Stimulated activated CD8-positive, alpha-beta memory T cell treated with anti-CD3 and anti-CD28 coated beads, Interleukin-12 subunit alpha, Interleukin-12 subunit beta, amount 100 ng/mL, for 24 hours (primary cell): Measurements from ENCODE around the gene TBC1D5.

Source experiments
- DNase-seq: peaks from one replicate; pipeline ENCODE4 v3.0.0-alpha.2; 2020; ENCODE audit errors: extremely low read depth

TBC1D5 gene

DNA sequence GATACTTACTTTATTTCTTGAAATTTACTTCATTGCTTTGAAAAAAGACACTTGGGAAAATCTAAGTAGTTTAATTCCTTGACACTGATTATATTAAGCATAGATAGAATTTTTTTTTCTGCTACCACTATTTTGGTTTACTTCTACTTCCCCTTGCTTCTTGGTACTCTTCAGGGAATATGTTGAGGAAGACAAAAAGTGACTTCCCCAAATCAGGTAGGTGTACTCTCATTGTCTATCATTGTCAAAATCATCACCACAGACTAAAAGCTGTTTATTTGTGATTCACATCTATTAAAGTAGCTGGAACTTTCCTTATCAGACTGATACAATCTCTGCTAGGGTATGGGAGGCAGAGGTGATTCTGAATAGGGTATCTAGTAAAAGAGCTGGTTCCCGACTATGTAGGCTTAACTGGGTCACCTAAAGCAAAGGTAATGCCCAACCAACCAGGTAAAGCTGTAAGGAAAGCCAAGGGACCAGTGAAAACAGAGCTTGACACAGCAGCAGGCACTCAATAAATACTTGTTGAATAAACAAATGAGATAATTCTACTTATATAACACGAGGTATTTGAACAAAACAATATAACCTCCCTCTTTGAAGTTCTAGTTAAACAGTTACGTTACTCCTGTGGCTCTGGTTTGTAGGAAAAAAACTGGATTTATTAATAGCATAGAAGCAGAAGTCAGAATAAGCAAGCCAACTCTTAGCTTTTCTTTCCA, 510.7 kb downstream of the TBC1D5 start:
- no peak for DNase-seq

DNA sequence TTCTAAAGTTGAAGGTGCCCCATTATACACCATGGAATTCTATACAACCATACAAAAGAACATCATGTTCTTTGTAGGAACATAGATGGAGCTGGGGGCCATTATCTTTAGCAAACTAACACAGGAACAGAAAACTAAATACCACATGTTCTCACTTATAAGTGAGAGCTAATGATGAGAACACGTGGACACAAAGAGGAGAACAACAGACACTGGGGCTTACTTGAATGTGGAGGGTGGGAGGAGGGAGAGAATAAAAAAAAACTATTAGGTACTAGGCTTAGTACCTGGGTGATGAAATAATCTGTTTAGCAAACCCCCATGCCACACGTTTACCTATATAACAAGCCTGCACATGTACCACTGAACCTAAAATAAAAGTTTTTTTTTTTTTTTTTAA, 515.0 kb downstream of the TBC1D5 start:
- no peak for DNase-seq

DNA sequence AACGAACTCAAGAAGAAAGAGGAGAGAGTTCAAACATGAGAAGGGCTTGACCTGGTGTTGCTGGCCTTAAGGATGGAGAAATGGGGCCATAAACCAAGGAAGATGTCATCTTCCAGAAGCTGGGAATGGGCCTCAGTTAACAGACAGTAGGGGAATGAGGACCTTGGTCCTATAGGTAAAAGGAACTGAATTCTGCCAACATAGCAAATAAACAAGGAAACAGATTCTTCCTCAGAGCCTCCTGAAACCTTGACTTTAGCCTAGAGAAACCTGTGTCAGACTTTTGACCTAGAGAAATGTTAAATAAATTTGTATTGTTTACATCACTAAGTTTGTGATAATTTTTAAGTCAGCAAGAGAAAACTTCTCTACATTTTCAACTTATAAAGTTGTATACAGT, 520.9 kb downstream of the TBC1D5 start:
- DNase-seq = no peak

DNA sequence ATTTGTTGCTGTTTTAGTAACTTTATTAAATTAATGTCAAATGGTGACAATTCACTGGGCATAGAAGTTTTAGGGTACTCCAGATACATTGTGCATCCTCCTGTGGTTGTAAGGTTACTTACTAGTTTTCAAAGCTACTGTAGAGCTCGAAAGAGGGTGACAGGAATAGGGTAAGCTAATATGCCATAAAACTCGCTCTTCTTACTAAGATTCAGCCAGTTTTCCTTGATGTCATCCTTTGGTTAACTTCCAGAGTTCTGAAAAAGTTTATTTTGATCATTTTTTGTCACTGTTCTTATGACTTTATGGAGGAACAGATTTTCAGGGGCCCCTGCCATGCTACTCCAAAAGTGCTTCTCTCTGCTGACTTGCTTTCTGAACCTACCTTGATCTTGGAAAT, 522.8 kb downstream of the TBC1D5 start:
- DNase-seq = no peak

DNA sequence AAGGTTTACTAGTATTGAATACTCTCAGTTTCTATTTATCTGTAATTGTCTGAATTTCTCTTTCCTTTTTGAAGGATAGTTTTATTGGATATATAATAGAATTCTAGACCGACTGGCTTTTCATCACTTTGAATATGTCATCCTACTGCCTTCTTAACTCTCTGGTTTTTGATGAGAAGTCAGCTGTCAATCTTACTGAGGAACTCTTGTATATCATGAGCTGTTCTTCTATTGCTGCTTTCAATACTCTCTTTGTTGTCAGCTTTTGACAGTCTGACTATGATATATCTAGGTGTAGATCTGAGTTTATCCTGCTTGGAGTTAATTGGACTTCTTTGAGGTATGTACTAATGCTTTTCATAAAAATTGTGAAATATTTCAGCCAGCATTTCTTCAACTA, 523.8 kb downstream of the TBC1D5 start:
- no peak for DNase-seq

DNA sequence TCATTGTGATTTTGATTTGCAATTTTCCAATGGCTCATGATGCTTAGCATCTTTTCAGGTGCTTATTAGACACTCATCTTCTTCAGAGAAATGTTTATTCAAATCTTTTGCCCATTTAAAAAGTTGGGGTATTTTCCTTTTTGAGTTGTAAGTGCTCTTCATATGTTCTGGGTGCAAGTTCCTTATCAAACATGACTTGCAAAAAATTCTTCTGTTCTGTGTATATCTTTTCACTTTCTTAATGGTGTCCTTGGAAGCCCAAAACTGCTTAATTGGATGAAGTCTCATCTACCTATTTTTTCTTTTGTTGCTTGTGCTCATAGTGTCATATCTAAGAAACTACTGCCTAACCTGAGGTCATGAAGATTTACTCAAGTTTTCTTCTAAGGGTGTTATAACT, 524.8 kb downstream of the TBC1D5 start:
- DNase-seq = no peak

DNA sequence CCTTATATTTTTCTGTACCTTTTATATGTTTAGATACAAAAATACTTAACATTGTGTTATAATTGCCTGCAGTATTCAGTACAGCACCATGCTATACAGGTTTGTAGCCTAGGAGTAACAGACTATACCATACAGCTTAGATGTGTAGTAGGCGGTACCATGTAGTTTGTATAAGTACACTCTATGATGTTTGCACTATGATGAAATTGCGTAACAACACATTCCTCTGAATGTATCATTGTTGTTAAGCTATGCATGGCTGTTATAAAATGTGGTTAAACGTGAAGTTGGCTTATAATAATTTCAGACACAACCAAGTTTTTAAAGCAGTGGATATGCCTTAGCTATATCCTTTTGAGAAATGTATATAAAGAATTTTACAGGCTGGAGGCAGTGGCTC, 529.3 kb downstream of the TBC1D5 start:
- DNase-seq = no peak

DNA sequence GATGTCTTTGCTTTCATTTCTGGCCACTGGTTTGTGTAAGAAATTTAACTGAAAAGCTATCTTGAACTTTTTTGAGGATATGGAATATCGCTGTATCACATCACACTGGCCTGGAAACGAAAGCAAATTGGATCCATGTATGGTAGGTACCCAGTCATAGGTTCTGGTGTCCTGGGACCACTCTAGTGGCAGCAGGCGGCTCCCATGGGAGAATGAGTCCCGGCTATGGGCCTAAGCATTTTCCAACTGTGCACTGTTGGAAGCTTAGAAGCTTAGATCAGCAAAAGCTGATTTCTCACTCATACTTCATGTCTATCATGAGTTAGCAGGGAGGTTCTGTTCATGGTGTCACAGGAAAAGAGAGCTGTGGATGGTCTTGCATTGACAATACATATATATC, 534.5 kb downstream of the TBC1D5 start:
- DNase-seq = no peak

DNA sequence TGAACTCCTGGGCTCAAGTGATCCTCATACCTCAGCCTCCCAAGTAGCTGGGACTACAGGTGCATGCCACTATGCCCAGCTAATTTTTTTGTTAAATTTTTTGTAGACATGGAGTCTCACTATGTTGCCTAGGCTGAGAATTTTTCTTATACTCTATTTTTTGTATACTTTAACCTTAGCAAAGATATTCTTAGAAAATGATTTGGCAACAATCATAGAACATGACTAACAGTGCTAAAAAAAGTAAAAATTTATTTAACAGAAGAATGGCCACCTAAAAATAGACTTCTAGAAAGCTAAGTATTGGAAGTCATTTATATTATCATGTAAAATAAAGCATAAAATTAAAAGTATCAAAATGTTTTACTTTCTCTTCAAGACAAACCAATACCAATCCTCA, 535.4 kb downstream of the TBC1D5 start:
- DNase-seq = no peak

DNA sequence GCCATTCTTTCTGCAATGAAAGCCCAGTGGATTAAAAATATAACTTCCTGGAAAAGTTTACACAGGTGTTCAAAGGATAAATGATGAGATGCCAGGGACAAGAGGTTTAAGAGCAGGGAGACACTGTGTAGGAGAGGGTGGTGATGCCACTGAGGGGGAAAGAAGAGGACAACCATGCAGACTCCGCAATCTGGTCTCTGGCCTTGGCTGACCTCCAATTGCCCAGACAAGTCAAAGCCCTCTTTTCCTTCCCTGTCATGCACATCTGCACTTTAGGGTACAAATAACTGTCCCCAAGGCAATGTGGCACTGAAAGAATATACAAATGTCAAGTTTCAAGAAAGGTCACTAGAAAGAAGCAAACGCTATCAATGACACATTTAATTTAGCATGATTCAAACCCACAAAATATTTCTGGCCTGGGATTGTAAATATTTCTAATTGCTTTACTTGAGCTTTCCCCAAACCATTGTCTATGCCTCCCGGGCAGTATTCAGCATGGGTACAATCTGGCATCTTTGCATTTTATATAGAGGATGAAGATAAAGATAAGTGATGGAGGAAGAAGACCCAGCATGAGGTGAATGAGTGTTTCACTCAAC, 538.3 kb downstream of the TBC1D5 start:
- DNase-seq = no peak

DNA sequence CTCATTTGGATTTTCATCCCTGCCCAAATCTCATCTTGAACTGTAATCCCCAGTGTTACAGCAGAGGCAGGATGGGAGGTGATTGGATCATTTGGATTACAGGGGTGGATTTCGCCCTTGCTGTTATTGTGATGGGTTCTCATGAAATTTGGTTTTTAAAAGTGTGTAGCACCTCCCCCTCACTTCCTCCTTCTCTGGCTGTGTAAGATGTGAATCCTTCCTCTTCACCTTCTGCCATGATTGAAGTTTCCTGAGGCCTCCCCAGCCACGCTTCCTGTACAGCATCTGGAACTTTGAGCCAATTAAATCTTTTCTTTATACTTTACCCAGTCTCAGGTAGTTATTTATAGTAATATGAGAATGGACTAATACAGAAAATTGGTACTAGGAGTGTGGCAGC, 540.9 kb downstream of the TBC1D5 start:
- DNase-seq = no peak

DNA sequence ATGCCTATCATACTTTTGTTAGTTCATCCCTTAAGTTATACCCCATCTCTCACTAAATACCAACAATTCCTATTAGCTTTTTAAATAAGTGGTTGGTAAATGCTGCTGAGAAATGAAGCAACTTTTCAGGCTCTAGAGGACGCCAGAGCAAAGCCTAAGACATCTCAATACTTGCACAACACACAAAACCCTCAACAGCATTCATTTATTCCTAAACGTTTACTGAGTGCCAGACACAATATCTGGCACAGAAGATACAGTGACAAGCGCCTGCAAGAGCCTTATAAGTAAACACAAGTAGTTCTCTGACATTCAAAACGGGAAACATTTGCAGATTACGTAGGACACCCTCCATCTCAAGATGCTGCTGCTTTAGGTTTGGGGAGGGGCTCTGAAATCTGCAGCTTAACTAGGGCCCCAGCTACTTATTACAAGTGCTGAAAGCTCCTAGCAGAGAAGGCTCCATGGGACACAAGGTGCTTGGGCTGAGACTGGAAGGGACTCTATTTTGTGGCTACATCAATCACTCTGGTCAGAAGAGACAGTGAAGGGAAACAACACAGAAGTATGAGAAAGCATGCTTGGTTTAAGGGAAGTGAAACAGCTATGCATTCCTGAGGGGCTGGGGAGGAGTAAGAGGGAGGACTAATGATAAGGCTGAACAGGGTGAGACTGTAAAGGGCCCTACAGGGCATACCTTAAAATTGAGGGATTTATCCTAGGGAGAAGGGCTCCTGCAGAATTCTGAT, 546.4 kb downstream of the TBC1D5 start:
- no peak for DNase-seq

DNA sequence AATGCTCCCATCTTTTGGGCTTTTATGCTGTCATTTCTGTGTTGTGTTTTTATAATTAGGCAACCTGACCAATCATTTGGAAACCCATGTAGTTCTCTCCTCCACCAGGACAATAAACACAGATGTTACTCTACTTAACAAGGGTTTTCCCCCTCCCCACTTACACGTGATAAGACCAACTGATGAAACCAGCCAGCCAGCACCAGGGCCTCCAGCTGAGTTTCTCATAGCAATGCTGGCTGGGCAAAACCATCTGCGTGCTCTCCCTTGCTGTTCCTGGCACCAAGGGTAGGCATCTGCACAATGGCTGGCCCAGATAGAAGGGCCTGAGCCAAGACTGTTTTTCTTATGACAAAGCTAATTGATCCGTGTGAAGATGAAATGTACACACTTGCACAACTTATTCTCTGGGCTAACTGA, 547.2 kb downstream of the TBC1D5 start:
- no peak for DNase-seq

DNA sequence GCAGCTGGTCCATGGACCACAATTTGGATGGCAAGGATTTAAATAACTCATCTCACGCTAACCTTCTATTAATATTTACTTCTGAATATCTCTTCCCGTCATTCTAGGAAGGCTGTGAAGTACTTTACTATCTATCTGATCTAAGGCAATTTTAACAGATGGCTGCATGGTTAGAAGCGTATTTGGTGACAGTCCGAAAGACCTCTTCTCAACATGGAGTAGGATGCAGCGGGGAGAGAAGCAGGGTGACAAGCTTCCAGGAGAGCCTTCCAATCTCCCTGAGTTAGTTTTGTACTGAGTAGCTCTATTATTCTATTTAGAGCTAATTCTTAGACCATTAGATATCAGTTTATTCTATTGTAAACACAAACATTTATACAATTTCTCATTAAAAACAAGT, 548.3 kb downstream of the TBC1D5 start:
- no peak for DNase-seq

DNA sequence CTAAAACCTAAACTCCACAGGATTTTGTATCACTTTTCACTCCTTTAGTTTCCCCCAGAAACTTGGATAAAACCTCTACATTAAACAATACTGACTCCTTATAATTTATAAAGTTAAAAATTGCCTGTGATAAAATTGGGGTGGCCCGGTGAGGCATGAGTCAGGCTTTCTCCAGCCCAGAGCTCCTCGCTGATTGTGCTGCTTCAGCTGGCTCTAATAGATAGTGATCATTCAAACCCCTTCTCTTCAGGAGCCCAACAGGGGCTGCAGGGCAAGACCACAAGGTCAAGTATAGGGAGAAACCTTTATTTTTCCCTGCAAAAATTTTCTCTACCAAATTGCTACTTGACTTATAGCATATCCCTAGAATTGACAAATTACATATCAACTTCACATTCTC, 549.4 kb downstream of the TBC1D5 start:
- no peak for DNase-seq

DNA sequence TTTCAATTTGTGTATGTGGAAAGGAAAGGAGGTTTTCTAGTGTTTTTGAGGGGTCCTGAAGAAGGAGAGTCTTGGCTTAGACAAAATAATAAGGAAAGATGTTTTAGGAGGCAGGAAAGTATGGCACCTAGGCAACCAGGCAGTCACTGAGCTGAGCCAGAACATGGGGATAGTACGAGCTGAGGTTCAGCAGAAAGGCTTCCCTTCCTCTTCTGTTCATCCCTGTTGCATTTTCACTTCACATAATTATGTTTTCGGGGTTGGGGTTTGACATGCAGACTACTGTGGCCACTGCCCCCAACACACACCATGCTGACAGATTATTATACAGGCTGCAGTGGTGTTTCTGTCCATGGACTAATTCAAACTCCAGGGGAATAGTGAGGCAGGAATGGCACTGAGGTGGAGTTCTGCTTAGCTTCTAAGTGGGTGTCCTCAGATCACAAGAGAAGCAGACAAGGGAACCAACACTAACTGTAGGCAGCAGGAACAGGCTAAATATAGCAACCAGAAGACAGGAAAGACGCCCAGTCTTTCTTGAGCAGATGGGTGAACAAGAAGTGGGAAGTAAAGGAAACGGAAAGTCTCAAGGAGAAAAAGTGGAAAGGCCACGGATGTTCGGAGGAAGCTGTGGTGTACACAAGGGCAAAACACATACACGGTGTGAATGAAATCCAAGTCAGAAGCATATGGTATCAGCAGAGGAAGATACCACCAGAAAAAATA, 551.9 kb downstream of the TBC1D5 start:
- no peak for DNase-seq

DNA sequence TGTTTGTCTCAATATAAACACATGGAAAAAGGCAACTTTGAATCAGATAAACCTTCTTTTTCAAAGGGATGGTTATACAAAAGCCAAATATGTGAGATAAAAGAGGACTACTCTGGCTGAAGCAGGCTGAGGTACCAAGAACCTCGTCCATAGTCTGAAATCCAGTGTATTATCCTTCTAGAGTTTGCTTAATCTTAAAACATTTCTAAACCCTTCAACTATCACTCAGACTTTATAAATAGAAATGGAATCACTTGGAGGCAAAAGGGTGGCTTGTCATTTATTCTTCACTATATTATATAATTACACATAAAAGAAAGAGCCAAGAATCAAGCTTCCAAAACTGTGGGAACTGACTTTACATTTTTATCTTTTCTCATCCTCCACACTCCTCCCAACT, 554.1 kb downstream of the TBC1D5 start:
- DNase-seq = no peak

DNA sequence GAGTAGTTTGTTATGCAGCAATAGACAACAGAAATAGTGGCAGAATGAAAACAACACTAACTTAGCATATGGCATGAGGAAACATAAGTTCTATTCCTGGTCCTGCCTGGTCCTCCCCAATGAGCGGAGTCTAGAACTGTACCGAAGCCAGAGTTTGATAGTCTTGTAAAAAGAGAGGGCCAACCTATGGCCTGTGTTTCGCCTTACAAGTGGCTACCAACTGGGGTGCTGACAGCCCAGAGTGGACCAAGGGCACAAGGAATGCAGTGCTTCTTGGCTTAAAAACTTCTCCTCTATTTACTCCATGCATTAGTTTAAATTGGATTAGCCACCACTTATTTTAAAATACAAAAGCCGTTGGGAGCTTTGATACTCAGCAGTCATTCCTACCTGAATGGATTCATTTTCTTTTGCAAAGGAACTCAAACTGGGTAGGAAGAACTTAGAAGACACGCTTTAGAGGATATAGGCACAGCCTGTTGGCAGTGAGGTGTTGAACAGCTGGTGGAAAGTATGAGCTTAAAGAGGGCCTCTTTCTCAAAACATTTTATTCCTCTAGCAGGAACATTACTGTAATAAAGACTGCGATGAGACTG, 554.7 kb downstream of the TBC1D5 start:
- no peak for DNase-seq

DNA sequence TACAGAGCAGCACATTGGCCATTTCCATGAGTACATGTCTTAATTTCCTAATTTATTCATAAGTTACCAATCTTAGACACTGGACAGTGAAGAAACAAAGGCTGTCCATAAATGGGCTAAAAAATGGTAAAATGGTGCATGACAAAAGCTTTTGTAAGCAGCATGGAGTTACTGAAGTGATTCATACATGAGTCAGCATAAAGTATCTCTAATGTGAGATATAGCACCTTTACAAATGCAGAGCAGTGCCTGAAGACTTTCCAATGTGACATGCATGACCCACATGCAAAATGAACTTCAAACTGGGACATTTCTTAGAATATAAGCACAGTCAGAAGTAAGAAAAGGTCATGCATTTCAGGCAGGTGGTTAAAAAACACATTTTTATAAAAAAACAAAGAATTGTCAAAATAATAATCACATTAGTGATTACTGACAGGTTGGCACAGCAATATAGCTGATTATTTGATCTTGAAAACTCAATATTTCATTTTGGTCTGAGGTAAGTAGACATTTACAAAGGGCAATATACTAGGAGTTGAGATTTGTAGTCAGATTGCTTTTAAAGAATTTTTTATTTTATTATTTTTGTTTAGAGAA, 558.4 kb downstream of the TBC1D5 start:
- DNase-seq = no peak

DNA sequence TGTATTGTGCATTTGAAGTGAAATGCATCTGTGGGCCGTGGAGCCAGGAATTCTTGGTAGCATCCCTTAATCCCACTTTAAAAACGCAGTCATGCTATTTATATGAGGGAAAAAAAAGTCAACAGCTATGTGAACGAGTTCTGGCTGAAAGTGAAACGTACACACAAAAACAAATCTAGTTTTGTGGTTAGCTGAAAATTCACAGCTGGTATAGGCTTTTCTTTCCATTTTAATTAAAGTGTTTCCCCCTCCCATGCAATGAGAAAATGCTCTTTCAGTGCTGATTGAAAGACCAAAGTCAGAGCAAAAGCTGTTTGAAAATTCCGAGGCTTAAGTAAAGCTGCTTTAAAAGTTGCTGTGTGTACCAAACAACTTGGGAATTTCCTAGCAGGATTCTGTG, 560.3 kb downstream of the TBC1D5 start:
- DNase-seq = no peak

DNA sequence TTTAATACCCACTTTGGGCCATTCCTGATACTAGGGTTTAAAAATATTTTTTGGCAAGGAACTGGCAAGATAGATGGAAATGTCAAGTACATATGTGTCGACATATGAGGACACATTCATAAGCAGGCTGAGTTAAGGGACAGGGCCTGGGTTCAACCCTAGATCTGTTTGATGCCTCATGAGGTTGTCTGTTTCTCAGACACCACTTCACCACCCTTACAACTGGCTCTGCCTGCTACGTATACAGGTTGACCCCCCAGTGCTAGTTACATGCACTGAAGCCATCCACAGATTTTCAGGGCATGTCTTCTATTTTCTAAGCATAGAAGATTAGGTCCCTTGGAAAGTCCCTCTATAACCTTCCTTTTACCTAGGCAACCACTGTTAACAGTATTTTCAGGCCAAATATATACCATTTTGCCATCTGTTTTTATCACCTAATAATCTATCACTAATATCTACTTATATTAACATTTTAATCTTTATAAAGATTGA, 561.0 kb downstream of the TBC1D5 start:
- no peak for DNase-seq
